HK-2 (cell line): ENCODE results near the gene PHPT1.

Experiments used
- DNase-seq: peaks from one replicate; pipeline ENCODE4 v3.0.0-alpha.2; 2018; ENCODE audit not compliant: unreplicated experiment

The PHPT1 gene

DNA sequence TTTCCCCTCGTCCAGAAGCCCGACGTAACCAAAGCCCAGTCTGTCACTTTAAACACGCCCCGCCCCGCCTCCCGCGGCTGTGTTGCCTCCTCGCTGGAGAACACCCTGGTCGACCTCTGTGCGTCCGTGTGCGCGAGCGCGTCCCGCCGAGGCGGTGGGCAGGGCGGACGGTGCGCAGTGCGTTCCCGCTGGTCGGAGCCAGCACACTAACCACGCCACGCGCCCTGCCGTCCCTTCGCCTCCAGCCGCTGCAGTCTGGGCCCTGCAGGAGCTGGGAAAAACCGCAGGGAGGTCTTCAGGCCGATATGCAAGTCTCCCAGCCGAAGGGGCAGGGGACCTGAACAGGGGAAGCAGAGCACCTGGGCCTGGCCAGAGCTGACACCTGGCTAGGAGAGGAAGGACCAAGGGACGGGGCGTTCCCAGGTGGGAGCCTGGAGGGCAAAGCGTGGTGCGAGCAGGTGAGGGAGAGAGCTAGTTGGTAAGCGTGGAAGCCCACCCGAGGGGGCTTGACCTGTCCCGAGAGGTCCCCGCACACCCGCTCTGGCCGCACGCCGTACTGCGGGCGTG, 1.3 kb upstream of the PHPT1 start:
- peak; percentile 95 for DNase-seq

- peak; percentile 61 for DNase-seq
Observed at GRCh38 chr9:136848393-136849037, 694 bp upstream of the PHPT1 start.

- DNase-seq, result no peak
Observed at GRCh38 chr9:136849960-136850865, 1.0 kb downstream of the PHPT1 start.

DNA sequence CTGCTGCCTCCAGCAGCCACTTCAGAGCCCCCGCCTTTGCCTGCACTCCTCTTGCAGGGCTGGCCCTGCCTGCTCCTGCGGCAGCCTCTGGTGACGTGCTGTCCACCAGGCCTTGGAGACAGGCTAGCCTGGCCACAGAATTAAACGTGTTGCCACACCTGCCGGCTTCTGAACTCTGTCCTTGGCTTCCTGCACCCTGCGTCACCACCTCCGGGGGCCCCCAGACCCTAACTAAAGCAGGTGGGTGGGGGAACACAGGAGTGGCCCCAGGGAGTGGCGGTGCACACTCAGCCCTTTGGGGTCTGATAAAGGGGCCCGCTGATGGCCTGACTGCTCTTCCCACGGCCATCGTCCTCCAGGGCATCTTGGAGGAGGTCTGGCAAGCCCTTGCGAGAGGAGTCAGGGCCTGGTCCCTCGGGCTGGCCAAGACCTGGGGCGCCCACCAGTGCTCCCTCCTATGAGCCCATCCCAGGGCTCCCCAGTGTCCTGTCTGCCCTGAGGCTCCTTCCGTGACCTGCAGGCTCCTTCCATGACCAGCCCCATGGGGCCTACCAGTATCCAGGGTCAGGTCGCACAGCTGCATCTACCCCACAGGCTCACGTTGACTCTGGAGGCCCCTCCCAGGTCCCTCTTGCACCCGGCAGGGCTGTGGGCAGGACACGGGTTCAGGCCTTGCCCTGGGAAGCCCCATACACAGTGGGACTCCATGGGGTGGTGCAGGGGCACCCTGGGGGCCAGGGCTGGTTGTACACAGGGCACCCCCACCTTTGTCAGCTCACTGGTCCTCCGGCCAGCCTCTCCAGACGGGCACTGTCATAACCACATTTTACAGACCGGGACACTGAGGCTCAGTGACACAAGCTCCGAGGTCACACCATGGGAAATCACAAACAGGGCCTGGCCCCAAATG, 1.9 kb downstream of the PHPT1 start:
- DNase-seq, result peak; percentile 15

- DNase-seq, result peak; percentile 14
Observed at GRCh38 chr9:136851941-136852663, 2.9 kb downstream of the PHPT1 start, which contains the start of gene MAMDC4. Gene MAMDC4 (plus strand): TSS chr9:136852346. CDS start chr9:136852417, 71 bp downstream.

DNA sequence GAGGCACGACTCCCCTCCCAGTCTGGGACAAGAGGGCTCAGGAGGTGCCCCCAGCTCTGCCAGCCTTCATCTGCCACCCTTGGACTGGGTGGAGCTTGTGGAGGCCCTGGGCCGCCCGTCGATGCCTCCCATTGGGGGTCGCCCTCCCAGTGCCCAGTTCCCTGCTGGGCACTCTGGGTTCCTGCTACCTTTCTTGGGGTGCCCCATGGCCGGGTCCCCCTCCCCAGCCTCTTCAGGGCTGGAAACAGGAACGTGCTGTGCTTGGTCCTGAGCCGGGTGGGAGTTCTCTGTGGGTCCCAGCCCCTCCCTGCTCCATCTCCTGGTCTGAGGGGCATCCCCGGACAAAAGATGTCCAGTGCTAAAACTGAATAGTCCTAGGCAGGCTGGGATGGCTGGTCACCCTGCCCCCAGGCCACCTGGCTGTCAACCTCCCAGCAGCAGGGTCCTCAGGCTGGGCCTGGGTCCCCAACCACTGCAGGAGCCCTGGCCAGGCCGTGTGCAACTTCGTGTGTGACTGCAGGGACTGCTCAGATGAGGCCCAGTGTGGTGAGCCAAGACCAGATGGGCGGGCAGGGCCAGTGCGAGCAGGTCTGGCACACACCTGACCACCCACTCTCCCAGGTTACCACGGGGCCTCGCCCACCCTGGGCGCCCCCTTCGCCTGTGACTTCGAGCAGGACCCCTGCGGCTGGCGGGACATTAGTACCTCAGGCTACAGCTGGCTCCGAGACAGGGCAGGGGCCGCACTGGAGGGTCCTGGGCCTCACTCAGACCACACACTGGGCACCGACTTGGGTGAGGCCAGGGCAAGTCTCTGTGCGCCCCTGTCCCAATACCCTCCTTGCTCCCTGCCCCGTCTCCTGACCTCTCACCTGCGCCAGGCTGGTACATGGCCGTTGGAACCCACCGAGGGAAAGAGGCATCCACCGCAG, 3.7 kb downstream of the PHPT1 start:
- DNase-seq, result no peak

DNA sequence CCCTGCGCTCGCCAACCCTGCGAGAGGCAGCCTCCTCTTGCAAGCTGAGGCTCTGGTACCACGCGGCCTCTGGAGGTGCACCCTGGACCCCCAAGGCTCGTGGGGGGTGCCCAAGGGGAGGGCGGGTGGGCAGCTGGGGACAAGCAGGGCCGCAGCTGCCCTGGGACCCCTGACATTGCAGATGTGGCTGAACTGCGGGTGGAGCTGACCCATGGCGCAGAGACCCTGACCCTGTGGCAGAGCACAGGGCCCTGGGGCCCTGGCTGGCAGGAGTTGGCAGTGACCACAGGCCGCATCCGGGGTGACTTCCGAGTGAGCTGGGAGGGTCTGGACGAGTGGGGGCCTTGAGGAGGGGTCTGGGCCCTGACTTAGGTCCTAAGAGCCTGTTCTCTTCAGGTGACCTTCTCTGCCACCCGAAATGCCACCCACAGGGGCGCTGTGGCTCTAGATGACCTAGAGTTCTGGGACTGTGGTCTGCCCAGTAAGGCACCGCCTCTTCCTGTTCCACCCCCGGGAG, 4.4 kb downstream of the PHPT1 start:
- no peak for DNase-seq

- no peak for DNase-seq
Observed at GRCh38 chr9:136854113-136854841, 5.1 kb downstream of the PHPT1 start.

DNA sequence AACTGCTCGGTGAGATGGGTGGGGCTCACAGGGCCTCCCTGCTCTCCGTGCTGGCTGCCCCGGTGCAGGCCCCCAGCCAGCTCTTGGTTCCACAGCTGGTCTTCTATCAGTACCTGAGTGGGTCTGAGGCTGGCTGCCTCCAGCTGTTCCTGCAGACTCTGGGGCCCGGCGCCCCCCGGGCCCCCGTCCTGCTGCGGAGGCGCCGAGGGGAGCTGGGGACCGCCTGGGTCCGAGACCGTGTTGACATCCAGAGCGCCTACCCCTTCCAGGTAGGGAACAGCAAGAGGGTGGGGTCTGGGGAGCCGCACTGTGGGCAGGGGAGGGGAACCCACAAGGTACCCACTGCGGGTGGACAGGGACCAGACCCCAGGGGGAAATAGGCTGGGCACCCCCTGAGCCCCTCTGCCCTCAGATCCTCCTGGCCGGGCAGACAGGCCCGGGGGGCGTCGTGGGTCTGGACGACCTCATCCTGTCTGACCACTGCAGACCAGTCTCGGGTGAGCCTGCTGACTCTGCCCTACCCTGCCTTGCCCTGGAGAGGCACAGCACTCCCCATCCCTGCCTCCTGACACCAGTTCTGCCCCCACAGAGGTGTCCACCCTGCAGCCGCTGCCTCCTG, 5.7 kb downstream of the PHPT1 start:
- DNase-seq, result no peak

- peak; percentile 19 for DNase-seq
Observed at GRCh38 chr9:136855461-136856078, 6.4 kb downstream of the PHPT1 start.

DNA sequence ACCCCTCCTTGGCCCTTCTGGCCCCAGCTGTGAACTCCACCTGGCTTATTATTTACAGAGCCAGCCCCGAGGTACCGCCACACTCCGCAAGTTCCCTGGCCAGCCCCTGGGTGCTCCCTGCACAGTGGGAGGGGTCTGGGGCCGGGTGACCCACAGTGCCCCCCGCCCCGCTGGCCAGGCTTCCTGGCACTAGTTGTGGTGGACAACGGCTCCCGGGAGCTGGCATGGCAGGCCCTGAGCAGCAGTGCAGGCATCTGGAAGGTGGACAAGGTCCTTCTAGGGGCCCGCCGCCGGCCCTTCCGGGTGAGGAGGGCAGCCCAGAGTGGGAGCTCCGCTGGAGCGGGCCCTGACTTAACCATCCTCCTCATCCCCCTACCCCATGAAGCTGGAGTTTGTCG, 6.9 kb downstream of the PHPT1 start:
- peak; percentile 37 for DNase-seq

DNA sequence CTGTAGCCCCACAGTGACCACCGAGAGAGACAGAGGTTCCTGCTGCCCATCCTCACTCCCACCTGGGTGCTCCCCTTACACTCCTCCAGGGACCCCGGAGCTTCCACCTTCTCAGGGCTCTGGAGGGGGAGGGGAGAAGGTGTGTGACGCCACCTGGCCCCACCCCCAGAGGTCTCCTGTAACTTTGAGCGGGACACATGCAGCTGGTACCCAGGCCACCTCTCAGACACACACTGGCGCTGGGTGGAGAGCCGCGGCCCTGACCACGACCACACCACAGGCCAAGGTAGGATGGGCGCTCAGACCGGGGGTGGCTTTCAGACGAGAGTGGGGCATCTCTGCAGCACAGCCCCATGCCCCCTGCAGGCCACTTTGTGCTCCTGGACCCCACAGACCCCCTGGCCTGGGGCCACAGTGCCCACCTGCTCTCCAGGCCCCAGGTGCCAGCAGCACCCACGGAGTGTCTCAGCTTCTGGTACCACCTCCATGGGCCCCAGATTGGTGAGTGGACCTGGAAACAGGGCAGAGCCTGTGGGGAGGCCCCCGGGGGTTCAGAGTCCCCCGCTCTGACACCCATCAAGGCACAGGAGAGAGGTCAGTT, 7.4 kb downstream of the PHPT1 start:
- peak; percentile 26 for DNase-seq

DNA sequence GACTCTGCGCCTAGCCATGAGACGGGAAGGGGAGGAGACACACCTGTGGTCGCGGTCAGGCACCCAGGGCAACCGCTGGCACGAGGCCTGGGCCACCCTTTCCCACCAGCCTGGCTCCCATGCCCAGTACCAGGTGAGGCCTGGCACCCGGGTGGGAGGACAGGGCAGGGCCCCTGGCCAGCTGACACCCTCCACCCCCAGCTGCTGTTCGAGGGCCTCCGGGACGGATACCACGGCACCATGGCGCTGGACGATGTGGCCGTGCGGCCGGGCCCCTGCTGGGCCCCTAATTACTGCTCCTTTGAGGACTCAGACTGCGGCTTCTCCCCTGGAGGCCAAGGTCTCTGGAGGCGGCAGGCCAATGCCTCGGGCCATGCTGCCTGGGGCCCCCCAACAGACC, 8.0 kb downstream of the PHPT1 start:
- no peak for DNase-seq

DNA sequence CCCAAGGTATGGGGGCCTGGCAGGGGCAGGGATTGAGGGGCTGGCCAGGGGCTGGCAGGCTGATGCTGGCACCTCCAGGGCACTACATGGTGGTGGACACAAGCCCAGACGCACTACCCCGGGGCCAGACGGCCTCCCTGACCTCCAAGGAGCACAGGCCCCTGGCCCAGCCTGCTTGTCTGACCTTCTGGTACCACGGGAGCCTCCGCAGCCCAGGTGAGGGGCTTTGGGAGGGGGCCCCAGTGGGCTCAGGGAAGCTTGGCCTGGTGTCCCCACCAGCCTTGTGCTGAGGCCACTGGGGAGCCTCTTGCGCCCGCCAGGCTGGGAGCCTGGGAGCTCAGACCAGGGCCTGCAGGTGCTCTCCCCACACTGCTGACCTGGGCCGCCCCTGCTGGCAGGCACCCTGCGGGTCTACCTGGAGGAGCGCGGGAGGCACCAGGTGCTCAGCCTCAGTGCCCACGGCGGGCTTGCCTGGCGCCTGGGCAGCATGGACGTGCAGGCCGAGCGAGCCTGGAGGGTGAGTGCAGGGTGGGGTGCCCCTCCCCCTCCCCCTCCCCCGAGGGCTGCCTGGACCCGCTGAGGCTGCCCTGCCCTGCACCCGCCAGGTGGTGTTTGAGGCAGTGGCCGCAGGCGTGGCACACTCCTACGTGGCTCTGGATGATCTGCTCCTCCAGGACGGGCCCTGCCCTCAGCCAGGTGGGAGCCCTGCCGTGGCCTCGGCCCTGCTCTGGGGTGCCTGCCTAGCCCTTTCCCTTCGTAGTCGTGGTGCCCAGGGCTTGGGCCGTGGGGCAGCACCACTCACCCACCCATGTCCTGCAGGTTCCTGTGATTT, 8.6 kb downstream of the PHPT1 start:
- peak; percentile 20 for DNase-seq

DNA sequence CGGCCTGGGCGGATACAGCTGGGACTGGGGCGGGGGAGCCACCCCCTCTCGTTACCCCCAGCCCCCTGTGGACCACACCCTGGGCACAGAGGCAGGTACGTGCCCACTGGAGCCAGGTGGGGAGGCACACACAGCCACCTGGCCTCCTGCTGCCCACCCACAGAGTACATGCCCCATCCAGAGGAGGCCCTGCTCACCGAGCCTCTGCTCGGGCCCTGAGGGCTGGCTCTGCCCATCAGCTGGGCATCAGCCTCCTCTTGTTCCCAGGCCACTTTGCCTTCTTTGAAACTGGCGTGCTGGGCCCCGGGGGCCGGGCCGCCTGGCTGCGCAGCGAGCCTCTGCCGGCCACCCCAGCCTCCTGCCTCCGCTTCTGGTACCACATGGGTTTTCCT, 9.2 kb downstream of the PHPT1 start:
- no peak for DNase-seq

GRCh38 chr9:136858844-136859757, 9.9 kb downstream of the PHPT1 start:
- DNase-seq, result peak; percentile 53
